GM12864 (cell line): ENCODE measurements around the gene TMEM9B.
"Not testable (repeated sequence)": the region's sequence is repeated elsewhere in the genome, so short reads cannot be mapped to it uniquely, and the experiment has no call there.

Source experiments
- DNase-seq: peaks from one replicate; pipeline ENCODE4 v3.0.0-alpha.2; 2011; ENCODE audit warnings: low read depth
- H3K4me3 ChIP-seq: 2 replicates; pipeline ENCODE4 v1.5.1; 2011; ENCODE audit warnings: mild to moderate bottlenecking, low read depth, low read length, control low read depth
- TF ChIP-seq, protein P1 (sequence below): IDR thresholded peaks from 2 replicates; pipeline ENCODE4 v1.5.1; 2011; ENCODE audit warnings: low read depth, mild to moderate bottlenecking, moderate library complexity, low read length, control low read depth, inconsistent platforms; ENCODE audit errors: missing control alignments

The TMEM9B gene

DNA sequence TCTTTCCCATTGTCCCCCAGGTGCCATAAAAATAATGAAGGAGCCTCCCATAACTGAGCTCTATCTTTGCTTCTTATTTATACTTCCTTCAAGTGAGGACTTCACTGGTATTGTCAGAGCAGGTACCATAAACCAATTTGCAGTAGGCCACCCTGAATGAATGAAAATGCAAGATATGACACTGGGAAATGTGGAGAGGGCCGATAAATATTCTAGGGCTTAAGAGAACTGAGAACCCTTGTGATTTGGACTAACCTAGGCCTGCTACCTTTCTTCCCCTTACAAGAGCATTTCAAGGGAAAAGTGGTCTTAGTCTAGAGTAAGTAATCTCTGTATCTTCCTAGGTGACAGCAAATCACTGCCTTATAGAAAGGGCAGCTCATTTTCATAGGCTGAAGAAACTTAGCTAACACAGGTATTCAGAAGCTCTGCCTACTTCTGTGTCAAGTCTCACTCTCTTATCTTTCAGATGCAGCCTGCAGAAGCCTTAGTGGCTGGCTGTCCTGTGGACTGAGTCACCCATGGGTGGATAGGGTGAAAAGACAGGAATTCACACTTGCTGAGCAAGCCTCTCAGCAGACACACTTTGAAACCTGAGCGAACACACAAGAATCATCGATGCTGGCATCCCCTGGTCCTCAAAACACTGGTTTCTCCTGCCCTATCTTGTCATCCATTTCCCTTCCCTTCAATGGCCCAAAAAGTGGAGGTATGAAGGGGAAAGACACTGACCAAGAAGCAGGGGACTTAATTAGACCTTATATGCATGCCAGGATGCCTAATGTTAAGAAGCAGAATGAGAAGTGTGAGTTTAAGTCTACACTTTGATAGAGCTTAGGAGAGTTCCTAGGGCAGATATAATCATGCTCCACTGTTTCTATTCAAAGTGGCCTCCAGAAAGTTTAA is 24.3 kb upstream of the TMEM9B start:
- no peak for DNase-seq
- H3K4me3 ChIP-seq, result no peak overlapping the region
- TF ChIP-seq, protein P1, sequence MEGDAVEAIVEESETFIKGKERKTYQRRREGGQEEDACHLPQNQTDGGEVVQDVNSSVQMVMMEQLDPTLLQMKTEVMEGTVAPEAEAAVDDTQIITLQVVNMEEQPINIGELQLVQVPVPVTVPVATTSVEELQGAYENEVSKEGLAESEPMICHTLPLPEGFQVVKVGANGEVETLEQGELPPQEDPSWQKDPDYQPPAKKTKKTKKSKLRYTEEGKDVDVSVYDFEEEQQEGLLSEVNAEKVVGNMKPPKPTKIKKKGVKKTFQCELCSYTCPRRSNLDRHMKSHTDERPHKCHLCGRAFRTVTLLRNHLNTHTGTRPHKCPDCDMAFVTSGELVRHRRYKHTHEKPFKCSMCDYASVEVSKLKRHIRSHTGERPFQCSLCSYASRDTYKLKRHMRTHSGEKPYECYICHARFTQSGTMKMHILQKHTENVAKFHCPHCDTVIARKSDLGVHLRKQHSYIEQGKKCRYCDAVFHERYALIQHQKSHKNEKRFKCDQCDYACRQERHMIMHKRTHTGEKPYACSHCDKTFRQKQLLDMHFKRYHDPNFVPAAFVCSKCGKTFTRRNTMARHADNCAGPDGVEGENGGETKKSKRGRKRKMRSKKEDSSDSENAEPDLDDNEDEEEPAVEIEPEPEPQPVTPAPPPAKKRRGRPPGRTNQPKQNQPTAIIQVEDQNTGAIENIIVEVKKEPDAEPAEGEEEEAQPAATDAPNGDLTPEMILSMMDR, result no peak

DNA sequence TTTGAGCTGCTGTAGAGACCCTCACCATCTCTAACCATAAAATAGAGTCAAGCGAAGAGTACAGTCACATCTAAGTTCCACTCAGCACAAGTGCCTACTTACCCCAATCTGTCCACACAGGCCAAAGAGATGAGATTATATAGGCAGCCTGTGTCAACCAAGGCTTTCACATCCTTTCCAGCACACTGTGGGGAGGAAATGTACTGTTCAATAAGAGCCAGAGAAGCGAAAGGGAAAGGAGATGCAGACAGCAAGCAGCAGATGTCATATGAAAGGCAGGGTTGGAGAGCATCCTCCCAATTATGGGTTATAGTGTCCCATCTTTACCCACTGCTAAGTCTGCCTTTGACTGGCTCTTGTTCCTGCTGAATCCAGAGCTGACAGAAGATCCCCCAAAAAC is 23.2 kb upstream of the TMEM9B start:
- TF ChIP-seq, protein P1, result no peak
- no peak for DNase-seq
- no peak overlapping the region for H3K4me3 ChIP-seq

DNA sequence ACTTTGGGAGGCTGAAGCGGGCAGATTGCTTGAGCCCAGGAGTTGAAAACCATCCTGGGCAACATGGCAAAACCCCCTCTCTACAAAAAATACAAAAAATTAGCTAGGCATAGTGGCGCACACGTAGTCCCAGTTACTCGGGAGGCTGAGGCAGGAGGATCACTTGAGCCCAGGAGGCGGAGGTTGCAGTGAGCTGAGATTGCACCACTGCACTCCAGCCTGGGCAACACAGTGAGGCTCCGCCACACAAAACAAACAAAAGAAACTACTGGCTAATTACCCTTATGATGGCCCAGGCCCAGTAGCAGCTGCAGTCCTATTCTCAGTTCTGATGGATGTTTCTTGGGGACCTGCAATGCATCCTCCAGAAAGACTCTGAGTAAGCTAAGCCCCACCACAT is 22.5 kb upstream of the TMEM9B start:
- not testable (repeated sequence) for DNase-seq, H3K4me3 ChIP-seq

DNA sequence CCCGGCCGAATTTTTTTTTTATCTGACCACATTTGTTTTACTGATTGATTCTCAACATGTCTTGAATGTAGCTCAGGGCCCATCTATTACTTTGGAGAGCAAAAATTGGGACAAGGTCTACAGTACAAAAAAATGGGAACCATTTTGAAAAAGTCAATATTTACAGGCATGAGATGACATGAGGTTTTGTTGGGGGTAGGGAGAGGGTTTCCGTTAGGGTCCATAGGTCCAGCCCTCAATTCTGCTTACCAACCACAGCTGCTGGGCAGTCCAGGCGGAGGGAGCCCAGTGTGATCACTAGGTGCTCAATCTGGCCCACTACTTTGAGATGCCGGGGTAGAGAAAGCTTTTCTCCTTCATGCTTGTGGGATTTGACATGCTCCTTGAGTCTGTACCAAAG is 21.2 kb upstream of the TMEM9B start:
- DNase-seq, result no peak
- TF ChIP-seq, protein P1, result no peak

DNA sequence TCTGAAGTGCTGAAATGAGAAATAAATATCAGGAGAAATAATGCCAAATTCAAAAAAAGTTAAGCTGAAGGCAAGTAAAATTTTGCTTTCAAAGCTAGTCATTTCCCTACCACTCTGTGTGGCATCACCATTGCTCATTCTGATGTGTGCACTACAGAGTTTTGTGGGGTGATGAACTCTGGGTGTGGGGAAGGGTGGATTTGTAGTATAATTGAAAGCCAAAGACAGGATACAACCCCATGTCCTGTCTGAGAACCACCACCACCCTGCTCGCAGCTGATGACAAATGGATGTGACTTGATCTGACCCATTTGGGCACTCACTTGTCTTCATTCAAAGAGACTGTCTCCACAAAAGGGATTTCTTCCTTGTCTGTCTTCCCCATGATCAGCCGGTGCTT is 19.3 kb upstream of the TMEM9B start:
- H3K4me3 ChIP-seq, result no peak overlapping the region
- no peak for DNase-seq
- TF ChIP-seq, protein P1, result no peak

More for the DNA sequence above, 21.2 kb upstream of the TMEM9B start:
- no peak overlapping the region for H3K4me3 ChIP-seq

DNA sequence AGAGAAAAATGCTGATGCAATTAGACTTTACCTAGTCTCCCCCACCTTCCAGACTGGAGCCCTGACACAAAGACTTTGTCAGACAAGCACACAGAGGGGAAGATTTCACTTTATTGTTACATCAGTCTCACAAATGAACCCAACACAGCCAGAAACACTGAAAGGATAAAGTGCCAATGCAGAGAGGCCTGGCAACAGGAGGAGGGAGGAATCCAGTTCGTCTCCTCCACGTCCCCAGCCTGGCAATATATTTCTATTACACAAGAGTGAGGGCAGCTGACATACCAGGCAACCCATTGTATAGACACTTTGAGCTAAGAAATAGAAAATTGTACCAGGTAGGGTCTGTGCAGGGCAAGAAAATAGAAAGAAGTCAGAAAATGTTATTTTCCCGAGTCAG is 16.2 kb upstream of the TMEM9B start:
- TF ChIP-seq, protein P1, result no peak
- no peak overlapping the region for H3K4me3 ChIP-seq
- DNase-seq, result no peak

DNA sequence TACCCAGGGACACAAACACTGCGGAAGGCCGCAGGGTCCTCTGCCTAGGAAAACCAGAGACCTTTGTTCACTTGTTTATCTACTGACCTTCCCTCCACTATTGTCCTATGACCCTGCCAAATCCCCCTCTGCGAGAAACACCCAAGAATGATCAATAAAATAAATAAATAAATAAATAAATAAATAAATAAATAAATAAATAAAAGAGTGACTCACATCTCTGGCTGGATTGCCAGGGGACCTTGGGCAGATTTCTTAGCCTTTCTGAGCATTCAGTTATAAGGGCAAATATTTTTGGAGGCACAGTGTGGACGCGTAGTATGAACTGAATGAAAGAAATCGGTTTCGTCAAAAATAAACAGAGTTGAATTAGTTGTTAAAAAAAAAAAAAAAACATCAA is 15.1 kb upstream of the TMEM9B start:
- DNase-seq, result not testable (repeated sequence)

DNA sequence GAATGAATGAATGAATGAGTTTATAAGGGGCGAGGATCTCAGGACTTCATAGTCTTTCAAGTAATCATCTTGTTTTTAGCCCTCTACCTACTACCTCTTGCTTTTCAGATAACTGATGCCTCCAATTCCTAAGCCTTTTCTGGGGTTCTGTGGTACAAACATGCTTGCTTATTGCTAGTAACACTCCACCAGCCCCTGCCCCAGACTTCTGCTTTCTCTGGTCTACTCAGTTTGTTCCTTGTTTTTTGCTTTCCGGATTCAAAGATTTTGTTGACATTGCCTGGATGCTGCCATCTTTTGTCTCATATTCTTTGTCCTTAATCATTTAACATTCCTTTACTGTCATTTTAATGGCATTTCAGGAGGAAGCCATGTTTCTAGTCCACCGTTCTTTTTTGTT is 8.9 kb upstream of the TMEM9B start:
- DNase-seq, result no peak
- no peak overlapping the region for H3K4me3 ChIP-seq
- TF ChIP-seq, protein P1, result no peak

More for the DNA sequence above, 15.1 kb upstream of the TMEM9B start:
- not testable (repeated sequence) for H3K4me3 ChIP-seq
